CD4-positive, alpha-beta T cell treated with Interleukin-1 beta for 1 hour (primary cell): ENCODE data around the gene SLC38A3.
"Not testable (repeated sequence)": the region's sequence is repeated elsewhere in the genome, so short reads cannot be mapped to it uniquely, and the experiment has no call there.

ENCODE experiments used
- DNase-seq, 2 donors: peaks; one replicate each; pipeline ENCODE4 v3.0.0-alpha.2; 2020 to 2022

The SLC38A3 gene

DNA sequence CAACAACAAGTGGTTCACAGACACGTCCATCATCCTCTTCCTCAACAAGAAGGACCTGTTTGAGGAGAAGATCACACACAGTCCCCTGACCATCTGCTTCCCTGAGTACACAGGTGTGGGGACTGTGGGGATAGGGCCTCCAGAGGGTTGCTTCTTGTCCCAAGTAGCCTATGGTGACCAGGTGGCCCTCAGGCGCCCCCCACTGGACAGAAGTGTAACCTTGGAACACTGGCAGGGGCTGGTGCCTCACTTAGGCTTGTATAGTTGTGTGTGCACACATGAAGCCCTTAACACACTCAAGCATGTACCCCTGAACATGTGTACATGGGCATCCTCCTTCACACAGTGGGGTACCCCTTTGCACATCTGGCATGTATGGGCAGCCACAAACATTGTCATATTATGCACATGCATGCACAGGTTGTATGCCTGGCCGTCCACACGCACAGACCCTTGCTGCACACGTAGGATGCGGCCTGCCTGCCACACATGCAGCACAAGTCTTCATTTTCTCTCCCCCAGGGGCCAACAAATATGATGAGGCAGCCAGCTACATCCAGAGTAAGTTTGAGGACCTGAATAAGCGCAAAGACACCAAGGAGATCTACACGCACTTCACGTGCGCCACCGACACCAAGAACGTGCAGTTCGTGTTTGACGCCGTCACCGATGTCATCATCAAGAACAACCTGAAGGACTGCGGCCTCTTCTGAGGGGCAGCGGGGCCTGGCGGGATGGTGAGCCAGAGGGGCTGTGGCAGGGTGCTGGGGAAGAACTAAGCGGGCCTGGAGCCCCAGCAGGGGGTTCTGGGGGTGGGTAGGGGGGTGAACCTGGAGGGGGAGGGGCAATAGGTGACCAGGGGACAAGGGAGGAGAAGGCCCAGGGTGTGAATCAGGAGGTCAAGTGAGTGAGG is 52.2 kb downstream of the SLC38A3 start:
- peak in 1 of 2 donors; percentile 46 for DNase-seq

DNA sequence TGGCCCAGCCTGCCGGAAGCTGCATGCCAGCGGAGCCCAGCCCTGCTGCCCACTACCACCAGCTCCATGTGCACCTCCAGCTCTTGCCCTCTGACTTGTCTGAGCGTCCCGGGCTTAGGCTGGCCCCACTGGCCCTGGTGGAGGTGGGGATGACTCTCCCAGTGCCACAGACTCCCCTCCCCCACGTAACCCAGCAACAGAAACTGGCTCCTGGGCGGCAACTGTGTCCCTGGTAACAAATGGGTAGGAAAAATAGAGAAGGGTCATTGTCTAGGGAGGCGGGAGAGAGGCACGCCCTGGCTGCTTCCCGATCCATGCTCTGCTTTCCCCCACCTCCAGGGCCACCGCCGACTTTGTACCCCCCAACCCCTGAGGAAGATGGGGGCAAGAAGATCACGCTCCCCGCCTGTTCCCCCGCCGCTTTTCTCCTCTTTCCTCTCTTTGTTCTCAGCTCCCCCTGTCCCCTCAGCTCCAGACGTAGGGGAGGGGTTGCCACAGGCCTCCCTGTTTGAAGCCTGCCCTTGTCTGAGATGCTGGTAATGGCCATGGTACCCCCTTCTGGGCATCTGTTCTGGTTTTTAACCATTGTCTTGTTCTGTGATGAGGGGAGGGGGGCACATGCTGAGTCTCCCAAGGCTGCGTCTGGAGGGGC is 53.1 kb downstream of the SLC38A3 start:
- no peak for DNase-seq

DNA sequence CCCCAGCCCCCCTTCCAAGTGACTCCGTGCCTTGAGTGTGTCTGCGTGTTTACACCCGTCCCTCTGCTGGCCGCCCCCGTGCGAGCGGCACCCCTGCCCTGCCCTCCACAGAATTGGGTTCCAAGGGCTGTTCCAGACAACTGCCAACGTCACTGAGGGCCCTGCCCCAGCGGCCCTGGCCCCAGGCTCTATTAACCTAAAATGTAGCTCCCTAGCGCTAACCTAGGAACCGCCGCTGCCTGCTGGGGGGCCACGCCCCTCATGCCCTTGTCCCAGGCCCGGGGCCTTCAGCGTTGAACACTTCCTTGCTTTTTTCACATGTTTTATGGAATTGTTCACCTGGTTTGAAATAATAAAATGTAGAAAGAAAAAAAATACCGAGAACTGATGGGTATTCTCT is 53.9 kb downstream of the SLC38A3 start:
- no peak for DNase-seq

DNA sequence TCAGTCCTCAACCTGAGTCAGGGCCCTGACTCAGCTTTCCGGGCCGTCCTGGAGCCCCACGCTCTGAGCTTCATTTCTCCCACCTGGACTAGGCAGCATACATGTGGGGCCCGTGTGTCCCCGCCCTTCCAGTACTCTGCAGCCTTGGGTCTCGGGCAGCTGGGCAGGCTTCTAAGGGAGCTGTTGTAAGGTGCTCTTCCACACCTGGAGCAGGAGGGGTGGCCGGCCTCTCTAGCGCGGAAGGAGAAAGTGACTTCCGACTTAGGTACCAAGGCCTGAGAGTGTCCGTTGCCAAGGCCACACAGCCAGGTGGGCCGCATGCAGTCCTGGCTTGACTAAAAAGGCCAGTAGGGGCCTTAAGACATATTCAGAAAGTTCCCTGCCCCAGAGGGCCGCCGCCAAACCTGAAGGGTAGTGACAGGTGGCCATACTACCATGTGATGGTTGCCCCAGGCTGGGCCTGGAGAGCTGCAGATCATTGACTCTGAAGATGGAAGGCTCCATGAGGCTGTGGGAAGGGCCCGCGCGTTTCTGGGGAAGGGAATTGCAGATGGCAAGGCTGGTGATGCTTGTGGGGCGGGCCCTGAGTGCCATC is 54.5 kb downstream of the SLC38A3 start:
- no peak for DNase-seq

DNA sequence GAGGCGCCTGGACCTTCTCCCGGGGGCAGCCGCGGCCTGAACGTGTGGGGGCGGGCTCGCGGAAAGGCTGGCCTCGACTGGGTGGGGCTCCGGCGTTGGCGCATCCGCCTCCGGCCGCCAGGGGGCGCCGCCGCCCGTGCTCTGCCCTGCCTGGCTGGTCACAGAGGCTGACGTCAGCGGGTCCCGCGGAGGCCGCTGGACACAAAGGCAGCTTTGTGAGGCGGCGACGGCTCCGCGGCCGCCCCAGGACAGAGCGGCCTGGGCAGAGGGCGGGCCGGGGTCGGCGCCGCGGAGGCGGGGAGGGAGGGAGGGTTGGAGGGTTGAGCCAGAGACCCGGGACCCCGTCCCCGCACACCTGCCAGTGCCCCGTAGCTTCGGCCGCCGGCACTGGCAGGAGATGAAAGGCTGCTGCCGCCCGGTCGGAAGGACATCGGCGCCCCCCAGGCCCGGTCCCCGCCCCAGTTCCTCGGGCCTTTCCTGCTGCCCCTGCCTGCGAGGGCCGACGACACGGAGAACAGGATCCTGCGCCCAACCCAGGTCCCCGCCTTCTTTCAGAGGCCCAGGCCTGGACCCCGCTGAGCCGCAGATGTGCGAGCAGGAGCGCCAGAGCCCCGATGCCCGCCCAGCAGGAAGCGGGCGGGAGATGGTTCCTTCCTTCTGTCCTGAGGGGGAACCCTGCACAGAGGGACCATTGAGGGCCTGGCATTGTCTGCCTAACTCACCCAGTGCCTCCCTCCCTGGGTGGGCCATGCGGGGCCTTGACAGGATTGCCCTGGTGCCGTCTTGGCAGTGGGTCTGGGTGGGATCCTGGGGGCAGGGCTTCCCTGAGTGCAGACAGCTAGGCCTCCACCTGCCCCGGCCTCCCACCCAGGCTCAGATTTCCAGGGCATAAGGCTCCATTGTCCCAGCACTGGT is 55.2 kb downstream of the SLC38A3 start:
- peak; percentile 88 to 89 for DNase-seq

DNA sequence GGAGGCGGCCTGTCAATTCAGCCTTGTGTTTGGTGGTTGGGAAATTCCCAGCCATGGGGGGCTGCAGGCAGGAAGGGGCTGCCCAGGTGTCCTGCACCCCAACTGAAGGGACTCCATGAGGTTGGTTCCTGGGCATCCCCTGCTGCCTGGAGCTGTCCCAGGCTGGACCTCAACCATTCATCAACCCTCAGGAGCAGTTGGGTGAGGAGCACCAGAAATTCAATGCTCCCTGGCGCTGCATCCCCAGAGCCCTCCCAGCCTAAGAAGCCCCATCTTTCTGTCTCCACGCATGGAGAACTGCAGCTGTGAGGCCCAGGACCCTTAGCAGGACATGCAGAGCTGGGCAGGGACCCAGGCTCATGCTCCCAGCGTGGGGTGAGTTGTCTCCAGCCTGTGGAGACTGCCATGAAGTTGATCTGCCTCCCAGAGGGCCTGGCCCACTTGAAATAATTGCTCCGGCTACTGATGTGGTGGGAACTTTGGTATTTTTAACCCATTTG is 55.9 kb downstream of the SLC38A3 start:
- DNase-seq = no peak

DNA sequence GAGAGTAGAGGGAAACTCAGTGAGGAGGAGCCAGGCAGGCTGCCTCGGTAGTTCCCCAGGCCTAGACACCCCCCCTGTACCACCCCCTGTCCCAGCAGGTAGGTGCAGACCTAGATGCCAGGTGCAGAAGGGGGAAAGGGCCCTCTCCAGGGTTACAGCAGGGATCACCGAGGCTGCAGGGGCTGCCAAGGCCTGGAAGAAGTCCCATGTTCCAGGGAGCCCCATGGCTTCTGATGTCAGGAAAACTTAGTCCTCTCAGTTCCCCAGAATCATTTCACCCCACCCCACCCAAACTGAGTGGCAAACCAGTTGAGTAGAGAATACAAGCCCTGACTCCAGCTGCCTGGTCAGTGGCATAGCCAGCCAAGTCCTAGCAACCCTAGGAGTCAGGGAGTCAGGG is 56.4 kb downstream of the SLC38A3 start:
- DNase-seq = no peak

DNA sequence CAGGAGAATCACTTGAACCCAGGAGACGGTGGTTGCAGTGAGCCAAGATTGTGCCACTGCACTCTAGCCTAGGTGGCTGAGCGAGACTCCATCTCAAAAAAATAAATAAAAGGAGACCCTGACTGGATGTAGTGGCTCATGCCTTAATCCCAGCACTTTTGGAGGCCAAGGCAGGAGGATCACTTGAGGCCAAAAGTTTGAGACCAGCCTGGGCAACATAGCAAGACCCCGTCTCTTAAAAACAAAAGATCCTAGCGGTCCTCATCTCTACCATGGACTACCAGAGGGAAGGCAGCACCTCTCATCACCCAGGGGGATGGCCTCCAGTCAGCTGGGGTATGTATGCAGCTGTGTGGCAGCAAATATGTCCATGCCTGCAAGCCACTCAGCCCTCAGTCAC is 57.1 kb downstream of the SLC38A3 start:
- not testable (repeated sequence) for DNase-seq

DNA sequence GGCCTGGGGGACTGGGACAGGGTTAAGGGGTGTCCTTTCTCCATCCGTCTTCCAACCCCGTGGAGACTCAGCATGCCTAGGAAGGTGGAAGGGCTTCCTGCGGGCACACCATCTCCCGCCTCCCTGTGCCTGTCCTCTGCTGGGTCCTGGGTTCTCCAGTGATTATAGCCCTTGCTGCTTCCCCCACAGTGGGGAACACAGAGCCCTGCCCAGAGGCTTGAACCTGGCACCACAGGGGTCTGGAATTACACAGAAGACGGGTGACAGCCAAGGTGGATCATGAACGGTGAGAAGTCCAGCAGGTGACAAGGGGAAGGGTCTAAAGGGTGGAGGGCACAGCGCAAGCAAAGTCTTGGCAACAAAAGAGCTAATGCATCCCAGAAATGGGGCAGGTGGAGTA is 57.7 kb downstream of the SLC38A3 start:
- DNase-seq = no peak

DNA sequence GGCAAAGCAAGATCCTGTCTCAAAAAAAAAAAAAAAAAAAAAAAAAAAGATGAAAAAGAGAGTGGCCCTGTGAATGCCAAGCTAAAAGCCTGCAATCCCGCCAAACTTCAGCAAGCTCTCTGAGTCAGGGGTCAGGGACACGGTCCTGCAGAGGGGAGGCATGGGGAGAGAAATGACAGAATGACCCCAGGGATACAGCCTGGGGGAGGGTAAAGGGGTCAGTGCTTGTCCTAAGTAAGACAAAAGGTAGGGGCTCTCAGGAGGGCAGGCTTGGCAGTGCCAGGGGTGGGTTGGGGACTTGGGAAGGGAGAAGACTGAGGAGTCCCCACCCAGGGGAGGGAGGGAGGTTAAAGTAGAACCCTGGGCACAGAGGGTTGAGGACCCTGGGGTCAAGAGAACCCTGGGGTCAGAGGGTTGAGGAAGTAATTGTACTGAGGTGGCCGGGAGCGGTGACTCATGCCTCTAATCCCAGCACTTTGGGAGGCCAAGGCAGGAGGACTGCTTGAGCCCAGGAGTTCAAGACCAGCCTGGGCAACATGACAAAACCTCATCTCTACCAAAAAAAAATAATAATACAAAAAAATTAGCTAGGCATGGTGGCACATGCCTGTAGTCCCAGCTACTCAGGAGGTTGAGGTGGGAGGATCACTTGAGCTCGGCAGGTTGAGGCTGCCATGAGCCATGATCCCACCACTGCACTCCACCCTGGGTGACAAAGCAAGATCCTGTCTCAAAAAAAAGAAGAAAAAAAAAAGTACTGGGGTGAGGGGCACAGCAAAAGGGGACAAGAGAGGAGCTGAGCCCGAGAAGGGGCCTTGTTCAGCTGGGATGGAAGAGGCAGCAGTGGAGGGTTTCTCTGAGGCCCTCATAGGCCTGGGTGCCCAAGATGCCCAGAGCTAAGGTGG is 58.7 kb downstream of the SLC38A3 start:
- no peak for DNase-seq

DNA sequence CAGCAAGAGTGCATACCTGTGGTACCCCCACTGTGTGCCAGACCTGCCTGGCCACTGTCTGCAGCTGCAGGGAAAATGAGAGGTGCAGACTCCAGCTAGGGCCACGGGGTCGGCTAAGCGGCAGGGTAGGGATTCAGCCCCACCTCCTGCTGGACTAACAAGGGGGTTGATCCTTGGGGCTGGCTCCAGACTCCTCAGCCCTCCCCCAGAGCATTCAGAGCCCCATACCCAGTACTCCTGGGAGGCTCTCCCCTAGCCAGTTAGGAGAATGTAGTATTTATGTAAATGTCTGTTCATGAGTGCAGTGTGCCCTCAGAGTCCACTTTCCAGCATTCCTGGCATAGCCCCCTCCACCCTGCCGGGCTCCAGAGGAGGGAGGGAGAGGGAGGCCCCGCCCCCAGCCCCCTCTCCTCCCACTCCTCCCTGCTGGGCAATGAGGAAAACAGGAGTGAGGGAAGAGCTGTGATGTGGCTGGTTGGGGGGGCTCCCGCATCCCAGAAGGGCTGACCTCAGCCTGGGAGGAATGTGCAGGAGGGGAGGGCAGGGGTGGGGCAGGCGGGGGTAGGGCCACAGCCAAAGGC is 59.4 kb downstream of the SLC38A3 start:
- no peak for DNase-seq

DNA sequence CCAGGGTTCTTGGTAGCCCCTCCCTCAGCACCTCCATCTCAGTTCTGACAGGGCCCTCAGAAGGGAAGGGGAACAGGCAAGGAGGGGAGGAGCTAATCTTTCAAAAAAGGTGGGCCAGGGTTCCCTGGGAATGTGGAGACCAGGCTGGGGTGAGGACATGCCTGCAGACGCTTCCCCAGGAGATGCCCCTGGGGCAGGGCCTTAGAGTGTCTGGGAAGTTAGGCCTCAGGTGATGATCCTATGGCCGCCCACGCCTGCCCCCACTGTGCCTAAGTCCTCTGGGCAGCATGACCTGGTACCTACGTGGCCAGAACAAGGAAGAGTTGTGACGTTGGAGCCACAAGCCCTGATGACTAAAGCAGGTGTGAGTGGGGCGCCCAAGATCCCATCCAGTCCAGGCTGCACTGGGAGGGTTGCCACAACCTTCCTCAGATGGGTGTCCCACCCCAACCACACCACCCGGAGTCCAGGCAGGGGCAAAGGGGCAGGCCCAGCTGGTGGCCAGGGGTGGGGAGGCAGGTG is 60.0 kb downstream of the SLC38A3 start:
- DNase-seq = no peak

DNA sequence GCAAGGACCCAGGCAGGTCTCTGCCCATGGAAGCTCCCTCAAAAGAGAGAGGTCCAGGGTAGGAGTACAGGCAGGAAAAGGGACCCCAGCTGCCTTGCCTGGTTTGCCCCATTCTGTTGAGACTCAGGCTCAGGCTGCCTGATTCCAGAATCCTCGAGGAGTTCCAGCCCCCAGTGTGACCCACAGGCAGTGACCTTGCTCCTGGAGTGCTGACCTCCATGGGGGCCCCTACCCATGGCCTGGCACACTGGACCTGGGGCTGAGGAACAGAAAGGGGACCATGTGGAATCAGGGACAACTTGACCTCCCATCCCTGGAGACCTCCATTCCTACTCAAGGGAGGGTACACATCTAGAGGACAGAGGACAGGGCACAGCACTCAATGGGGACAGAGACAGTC is 60.5 kb downstream of the SLC38A3 start:
- DNase-seq = no peak

DNA sequence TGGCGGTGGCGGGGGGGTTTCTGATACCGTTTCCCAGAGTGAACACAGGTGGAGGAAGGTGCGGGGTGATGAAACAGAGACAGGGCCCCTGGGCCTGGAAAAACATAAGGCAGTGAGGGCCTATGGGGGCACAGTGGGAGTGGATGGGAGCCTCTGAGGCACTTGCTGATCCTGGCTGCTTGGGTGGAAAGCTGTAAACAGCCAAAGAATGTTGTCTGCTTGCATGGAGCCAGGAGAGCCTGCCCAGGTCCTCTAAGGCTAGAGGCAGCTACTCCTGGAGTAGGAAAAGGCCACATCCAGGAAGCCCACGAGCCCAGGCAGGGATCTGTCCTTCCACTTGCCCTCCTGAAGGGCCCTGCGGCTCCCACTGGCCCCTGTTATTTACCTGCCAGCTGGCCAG is 60.9 kb downstream of the SLC38A3 start:
- no peak for DNase-seq

DNA sequence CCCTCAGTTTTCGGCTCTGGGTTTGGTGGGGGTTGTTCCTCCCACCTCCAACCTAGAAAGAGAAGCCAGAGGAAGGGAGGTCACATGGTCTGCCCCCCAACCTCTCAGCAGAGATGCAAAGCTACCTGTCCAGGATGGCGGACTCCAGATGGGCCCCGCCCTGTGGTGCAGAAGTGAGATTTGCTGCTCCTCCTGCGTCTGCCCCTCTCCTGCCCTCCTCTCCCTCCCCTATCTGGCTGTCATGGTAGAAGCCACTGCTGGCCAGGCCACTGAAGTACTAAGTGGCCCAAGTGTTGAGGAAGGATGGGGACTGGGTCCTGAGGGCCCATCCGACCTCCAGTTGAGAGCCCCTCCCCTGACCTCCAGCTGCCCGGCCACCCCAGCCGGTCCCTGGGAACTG is 61.8 kb downstream of the SLC38A3 start:
- no peak for DNase-seq

DNA sequence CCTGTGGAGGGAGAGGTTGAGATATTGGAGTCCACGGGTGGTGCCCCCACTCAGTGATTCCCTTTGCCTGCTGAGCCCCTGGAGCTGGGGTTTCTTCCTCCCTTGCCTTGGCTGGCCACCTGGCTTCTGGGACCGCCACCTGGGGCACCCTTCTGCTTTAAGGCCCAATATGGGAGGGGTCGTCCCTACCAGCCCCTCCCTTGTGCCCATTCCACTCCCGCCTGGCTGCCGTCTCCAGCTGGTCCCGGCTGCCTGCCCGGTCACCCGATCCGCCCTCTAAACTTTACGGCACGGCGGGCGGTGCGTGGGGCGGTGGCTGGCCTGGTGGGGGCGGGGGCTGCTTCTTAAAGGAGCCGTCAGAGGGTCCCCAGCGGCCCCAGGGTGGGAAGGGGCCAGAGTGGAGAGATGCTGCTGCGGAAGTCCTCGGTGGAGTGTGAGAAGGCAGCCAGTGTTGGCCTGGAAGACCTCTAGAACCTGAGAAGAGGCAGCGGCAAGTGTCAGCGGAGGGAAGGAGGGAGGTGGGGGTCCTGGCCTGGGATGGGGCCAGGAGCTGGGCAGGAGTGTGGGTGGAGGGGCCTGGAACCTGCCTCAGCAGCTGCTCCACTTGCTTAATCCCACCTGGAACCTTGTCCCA is 62.3 kb downstream of the SLC38A3 start:
- no peak for DNase-seq

DNA sequence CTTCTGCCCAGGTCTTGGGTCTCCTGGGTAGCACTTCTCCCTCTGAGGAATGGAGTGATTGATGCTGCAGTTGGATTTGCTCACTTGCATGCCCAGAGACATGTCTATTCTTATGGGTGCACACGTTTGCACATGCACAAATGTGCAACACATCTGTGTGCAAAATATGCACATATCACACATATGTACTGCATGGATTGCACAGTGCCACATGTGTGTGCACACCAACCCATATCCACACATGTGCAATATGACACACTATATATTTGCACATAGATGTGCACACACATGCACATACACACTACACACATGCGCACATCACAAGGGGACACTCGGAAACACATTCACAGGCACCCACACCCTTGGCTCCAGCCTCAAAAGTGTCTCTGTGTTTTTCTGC is 63.2 kb downstream of the SLC38A3 start:
- DNase-seq = no peak

DNA sequence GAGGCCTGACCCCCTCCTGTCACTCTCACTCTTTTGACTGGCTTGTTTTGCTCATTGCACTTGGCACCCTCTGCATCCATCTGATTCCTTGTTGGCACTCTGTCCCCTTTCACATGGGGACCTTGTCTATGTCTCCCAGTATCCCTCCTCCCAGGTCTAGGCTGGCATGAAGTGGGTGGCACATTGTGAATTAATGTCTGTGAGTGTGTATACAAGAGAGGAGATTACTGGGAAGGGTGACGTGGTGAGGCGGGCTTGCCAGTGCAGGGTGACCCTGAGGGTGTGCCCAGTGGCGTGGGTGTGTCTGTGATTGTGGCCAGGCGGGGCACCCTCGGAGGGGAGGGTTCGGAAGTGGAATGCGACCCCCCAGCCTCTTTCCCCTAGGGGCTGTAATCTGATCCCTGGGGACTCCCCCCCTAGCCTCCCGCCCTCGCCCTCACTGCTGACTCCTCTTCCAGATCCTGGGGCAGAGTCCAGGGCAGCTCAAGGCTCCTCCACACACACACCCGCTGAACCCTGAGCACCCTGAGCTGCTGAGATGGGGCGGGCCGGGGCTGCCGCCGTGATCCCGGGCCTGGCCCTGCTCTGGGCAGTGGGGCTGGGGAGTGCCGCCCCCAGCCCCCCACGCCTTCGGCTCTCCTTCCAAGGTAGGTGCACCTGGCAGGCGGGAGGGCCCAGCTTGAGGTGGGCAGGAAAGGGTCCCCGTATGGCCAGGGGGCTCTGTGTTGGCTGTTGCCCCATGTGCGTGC is 63.8 kb downstream of the SLC38A3 start, which contains the start of gene SEMA3B:
Gene SEMA3B (plus strand): TSS at position 445 of the 749 bp plus-strand sequence. CDS start 94 bp downstream, at position 539.
- no peak for DNase-seq

DNA sequence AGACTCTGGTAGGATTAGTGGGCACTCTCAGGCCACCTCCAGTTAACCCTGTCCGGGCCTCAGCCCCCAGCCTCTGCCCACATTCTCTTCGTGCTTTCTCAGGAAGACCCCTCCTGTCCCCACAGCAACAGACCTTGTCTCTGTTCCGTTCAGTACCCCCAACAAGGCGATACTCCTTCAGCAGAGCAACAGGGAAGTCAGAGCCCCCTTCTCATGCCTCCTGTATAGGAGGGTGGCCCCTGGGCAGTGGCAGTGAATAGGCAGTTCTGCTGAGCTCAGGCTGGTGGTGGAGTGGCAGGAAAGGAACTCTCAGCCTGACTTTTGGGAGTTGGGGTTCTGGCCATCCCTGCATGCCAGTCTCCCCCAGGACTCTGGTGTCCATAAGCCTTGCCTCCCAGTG is 64.4 kb downstream of the SLC38A3 start:
- DNase-seq = no peak
